ENCODE results near the gene SCAMP4. TPM values are rescaled to one million over a fixed set of nuclear protein-coding genes. Genes with fewer than 3 reads are reported as not detected.

Gene SCAMP4
- total RNA-seq, 4 donors from 2014 or later: 26.6 to 76.5 (median 59.3) TPM

DNA sequence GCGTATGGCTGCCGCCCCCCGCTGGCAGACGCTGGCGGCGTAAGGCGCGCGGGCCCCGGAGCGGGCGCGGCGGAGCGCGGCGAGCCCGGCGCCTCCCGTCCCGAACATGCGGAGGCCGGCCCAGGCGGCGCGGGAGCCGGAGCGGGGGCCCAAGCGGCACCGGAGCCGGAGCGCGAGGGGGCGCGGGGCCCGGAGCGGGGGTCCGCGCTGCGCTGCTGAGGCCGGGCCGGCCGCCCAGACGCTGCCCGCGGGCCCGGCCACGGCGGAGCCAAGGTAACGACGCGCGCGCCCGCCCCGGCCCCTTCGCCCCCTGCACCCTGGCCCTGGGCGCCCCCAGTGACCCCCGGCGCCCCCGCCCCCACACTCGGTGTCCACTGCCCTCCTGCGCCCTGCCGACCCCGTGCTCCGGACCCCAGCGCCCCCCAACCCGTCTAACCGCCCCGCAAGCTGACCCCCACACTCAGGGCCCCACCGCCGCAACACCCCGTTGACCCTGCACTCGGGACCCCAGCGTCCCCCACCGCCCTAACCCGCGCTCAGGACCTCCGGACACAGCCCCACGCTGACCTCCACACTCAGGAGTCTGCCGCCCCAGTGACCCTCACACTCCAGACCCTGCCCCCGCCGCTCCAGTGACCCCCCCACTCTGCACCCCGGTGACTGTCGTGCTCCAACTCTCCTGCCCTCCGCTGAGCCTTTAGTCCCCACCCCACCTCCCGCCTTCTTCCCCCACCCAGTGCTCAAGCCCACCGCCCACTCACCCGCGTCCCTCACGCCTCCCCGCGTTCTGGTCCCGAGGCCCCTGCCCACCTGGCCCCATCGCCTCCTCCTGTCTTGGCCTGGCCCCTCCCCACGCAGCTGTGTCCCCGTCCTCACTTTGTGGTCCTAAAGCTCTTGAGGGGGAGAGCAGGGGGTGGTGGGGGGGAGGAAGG, 36.2 kb downstream of the SCAMP4 start, which contains the start of gene CSNK1G2:
Gene CSNK1G2, plus strand, starts transcription at position 27 of the 932 bp plus-strand sequence. CDS start 28,601 bp downstream, outside the sequence.
- Histone ChIP-seq H3K4me1 (peaks cover 33 to 62% (median 57%) of the 10 kb centered on the region in 4 donors), H3K27ac (replicated peaks in 1 of 4) (peak within 1 kb of the TSS; percentile 97 to 100 (median 100)), H3K4me3 (peak within 1 kb of the TSS; percentile 68 to 82 (median 79)), H3K27me3 (peaks cover 0 to 6% (median 0%) of the 10 kb centered on the region in 4 donors), H3K36me3 (no peaks in the 10 kb centered on the region), H3K9me3 (no peaks in the 10 kb centered on the region)
- no peak for TF ChIP-seq EP300 (IDR thresholded peaks at IDR 0.05)
- TF ChIP-seq POLR2AphosphoS5 (IDR thresholded peaks at IDR 0.05): no peak
- TF ChIP-seq, protein P1, sequence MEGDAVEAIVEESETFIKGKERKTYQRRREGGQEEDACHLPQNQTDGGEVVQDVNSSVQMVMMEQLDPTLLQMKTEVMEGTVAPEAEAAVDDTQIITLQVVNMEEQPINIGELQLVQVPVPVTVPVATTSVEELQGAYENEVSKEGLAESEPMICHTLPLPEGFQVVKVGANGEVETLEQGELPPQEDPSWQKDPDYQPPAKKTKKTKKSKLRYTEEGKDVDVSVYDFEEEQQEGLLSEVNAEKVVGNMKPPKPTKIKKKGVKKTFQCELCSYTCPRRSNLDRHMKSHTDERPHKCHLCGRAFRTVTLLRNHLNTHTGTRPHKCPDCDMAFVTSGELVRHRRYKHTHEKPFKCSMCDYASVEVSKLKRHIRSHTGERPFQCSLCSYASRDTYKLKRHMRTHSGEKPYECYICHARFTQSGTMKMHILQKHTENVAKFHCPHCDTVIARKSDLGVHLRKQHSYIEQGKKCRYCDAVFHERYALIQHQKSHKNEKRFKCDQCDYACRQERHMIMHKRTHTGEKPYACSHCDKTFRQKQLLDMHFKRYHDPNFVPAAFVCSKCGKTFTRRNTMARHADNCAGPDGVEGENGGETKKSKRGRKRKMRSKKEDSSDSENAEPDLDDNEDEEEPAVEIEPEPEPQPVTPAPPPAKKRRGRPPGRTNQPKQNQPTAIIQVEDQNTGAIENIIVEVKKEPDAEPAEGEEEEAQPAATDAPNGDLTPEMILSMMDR (IDR thresholded peaks at IDR 0.05): peak in 2 of 3 experiments; percentile 21 to 42
- peak; percentile 39 for TF ChIP-seq POLR2A (IDR thresholded peaks at IDR 0.05; ENCODE audit: low read depth)
- no peak for DNase-seq (ENCODE audit: extremely low spot score)
- 2% methylated on average over 12 of the region's 97 CpGs for WGBS
- intact Hi-C loops (cut with DNase I): no loop called here

DNA sequence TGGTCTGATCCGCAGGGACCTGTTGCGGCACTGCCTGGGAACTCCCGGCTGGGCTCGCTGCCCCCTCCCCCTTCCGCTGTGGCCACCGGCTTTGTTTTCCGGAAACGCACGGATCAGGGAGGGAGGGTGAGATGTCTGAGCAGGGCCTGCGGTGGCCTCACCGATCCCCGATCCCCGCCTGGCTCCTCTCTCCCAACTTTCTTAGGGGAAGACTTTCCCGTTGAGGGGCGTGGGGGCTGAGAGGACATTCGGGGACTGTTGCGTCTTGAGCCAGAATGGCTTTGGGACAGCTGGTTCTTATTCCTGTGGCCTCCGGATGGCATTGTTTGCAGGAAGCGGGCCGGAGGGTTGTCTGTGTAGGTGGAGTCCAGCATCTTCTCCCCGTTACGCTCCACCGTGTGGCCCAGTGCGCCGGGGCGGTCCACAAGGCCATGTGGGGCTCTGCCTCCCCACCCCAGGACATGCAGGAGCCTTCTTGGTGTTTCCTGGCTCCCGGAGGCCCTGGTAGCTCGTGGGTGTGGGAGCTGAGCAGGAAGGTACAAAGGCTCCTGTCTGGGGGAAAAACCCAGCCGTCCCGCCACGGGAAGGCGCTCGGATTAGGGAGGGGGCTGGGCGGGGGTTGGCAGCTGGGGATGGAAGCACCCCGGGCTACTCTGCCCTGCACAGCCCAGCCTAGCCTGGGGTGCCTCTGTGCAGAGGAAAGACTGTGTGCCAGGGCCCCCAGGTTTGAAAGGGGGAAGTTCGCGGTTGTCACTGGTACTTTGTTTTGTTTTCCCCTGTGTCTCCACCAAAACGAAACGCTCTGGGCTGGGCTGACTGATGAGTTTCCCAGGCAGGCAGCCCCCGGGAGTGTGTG, 37.1 kb downstream of the SCAMP4 start:
- peak overlapping the region; percentile 94 to 100 (median 98) for H3K27ac ChIP-seq (replicated peaks in 1 of 4)
- peak; percentile 95 for DNase-seq (ENCODE audit: extremely low spot score)
- TF ChIP-seq POLR2A (IDR thresholded peaks at IDR 0.05; ENCODE audit: low read depth) (no peak), POLR2AphosphoS5 (IDR thresholded peaks at IDR 0.05) (peak; percentile 43 to 74), EP300 (IDR thresholded peaks at IDR 0.05) (no peak)
- TF ChIP-seq, protein P1 (IDR thresholded peaks at IDR 0.05): peak in 1 of 3 experiments; percentile 7
- peaks cover 33 to 62% (median 57%) of the 10 kb centered on the region in 4 donors for H3K4me1 ChIP-seq
- WGBS: 5% methylated on average over 13 of the region's 40 CpGs
- H3K36me3 ChIP-seq: no peaks in the 10 kb centered on the region
- H3K27me3 ChIP-seq: peaks cover 0 to 6% (median 0%) of the 10 kb centered on the region in 4 donors
- intact Hi-C loops (cut with DNase I): no loop called here
- no peaks in the 10 kb centered on the region for H3K9me3 ChIP-seq
- peak overlapping the region; percentile 68 to 82 (median 79) for H3K4me3 ChIP-seq

DNA sequence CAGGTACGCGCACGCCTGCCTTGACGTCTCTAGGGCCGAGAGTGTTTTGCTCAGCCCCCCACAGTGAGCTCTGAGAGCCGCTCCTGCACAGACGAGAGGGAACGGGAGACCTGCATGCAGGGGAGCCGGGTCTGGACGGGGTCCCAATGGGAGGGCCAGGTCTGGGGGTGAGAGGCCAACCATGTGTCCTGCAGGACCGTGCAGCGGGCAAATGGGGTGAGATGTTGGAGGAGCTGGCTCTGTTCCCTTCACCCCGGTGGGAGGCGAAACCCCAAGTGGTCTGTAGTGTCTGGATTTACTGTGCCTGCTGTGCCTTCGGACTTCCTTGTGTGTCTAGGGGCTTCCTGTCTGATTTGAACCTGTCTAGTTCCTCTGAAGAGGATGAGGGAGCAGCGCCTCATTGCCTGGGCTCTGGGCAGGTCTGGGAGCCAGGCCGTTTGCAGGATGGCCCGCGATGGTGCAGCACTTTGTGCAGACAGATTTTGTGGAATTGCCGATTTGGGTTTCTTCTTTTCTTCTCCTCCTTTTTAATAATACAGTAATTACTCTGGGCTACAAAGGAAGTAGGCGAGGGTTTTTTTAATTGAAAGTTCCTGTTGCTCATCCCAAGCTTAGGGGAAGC, 37.8 kb downstream of the SCAMP4 start:
- intact Hi-C loops (cut with DNase I): no loop called here
- Histone ChIP-seq H3K36me3 (no peaks in the 10 kb centered on the region), H3K9me3 (no peaks in the 10 kb centered on the region), H3K27me3 (peaks cover 0 to 6% (median 0%) of the 10 kb centered on the region in 4 donors), H3K27ac (replicated peaks in 1 of 4) (peak overlapping the region; percentile 94 to 100 (median 98)), H3K4me3 (peak overlapping the region; percentile 68 to 82 (median 79)), H3K4me1 (peaks cover 33 to 65% (median 58%) of the 10 kb centered on the region in 4 donors)
- no peak for TF ChIP-seq POLR2AphosphoS5 (IDR thresholded peaks at IDR 0.05)
- TF ChIP-seq, protein P1 (IDR thresholded peaks at IDR 0.05): no peak
- no peak for TF ChIP-seq EP300 (IDR thresholded peaks at IDR 0.05)
- TF ChIP-seq POLR2A (IDR thresholded peaks at IDR 0.05; ENCODE audit: low read depth): no peak
- DNase-seq (ENCODE audit: extremely low spot score): no peak
- WGBS: 36% methylated on average over 16 of the region's 21 CpGs

DNA sequence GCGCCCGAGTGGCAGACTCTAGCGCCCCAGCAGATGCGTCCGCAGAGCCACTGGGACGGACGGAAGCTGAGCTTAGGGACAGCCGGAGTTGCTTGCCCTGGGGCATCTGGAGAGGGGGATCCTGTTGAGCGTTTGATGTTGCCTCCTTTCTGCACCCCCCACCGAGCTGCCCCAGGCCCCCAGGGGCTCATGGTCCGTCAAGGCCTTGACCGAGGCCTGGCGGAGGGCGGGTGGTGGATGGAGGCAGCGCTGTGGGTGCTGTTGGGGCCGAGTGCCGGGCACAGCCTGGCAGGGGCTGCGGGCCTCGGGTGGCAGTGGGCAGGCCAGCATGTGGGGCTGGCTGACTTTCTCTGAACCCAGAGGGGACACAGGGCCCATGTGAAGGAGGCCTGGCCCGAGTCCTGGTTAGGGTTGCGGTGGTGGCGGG, 38.5 kb downstream of the SCAMP4 start:
- 85% methylated on average over 17 of the region's 22 CpGs for WGBS
- Histone ChIP-seq H3K4me3 (no peak overlapping the region), H3K27ac (replicated peaks in 1 of 4) (no peak overlapping the region), H3K9me3 (no peaks in the 10 kb centered on the region), H3K4me1 (peaks cover 33 to 65% (median 58%) of the 10 kb centered on the region in 4 donors), H3K36me3 (no peaks in the 10 kb centered on the region), H3K27me3 (peaks cover 0 to 6% (median 0%) of the 10 kb centered on the region in 4 donors)
- TF ChIP-seq POLR2A (IDR thresholded peaks at IDR 0.05; ENCODE audit: low read depth): no peak
- TF ChIP-seq, protein P1 (IDR thresholded peaks at IDR 0.05): no peak
- no peak for TF ChIP-seq POLR2AphosphoS5 (IDR thresholded peaks at IDR 0.05)
- TF ChIP-seq EP300 (IDR thresholded peaks at IDR 0.05): no peak
- intact Hi-C loops (cut with DNase I): no loop called here
- DNase-seq (ENCODE audit: extremely low spot score): no peak

Measured in esophagus muscularis mucosa (tissue), 4 donors.